Heart left ventricle (tissue), 13 donors: ENCODE results near the gene NSD1.

Experiments used
- POLR2A ChIP-seq, 2 donors: fragments of 450-650 bp; IDR thresholded peaks; one replicate each; pipeline ENCODE4 v1.6.1; 2017; ENCODE audit warnings: antibody characterized with exemption in 2 of 2, mild to moderate bottlenecking in 2 of 2, moderate library complexity in 2 of 2
- TF ChIP-seq, protein P1 (sequence below), 12 donors: fragments of 200-600 bp; sonication (generic) in 4 of 12; IDR thresholded peaks; one replicate each; pipeline versions ENCODE4 v1.5.0 to v1.8.0; 2018 to 2022; ENCODE audit warnings: antibody characterized with exemption in 12 of 12, mild to moderate bottlenecking in 5 of 12
- donor health status: ischemic (EF 13 %, LVEDD 7.1; RV severe dilation, severe dysfunction).
- donor health status: DM: no; HTN: yes; CAD: no.
- donor health status: DM: no; HTN: no; CAD: no.
- donor health status: ischemic (EF 25% LVEDD 6.9; RV normal size, moderate dysfunction).
- donor health status: ischemic (EF 25% LVEDD 5.7; RV mildly dilated, moderate dysfunction).
- donor health status: ischemic (EF 35%, LVEDD 5.7; RV mildly dilated, moderate dysfunction).
- donor health status: nonischemic (EF 11% LVEDD 7.7; RV severe dilation, severe dysfunction).
- donor health status: DM: yes; HTN: yes; CAD: no.
- donor health status: PGD.
- donor health status: ischemic (EF 29% LVEDD 5.4; RV normal size, mild dysfunction).
- donor health status: nonischemic (EF 23%, LVEDD 6.1; RV moderate dilation, normal function).

DNA sequence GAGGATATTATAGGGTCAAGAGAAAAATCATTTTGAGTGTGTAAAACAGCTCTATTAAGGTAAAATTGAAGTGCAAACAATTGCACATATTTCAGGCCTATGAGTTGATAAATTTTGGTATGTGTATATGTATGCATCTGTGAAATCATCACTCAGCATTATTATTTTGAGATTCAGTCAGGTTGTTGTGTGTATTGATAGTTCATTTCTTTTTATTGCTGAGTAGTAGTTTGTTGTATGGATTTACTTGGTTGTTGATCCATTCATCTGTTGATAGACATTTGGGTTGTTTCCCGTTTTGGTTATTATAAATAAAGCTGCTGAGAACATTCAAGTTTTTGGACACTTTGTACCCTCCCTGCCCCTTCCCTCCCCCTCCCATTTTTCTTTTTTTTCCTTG is 119.7 kb downstream of the NSD1 start:
- TF ChIP-seq, protein P1, sequence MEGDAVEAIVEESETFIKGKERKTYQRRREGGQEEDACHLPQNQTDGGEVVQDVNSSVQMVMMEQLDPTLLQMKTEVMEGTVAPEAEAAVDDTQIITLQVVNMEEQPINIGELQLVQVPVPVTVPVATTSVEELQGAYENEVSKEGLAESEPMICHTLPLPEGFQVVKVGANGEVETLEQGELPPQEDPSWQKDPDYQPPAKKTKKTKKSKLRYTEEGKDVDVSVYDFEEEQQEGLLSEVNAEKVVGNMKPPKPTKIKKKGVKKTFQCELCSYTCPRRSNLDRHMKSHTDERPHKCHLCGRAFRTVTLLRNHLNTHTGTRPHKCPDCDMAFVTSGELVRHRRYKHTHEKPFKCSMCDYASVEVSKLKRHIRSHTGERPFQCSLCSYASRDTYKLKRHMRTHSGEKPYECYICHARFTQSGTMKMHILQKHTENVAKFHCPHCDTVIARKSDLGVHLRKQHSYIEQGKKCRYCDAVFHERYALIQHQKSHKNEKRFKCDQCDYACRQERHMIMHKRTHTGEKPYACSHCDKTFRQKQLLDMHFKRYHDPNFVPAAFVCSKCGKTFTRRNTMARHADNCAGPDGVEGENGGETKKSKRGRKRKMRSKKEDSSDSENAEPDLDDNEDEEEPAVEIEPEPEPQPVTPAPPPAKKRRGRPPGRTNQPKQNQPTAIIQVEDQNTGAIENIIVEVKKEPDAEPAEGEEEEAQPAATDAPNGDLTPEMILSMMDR (IDR thresholded peaks at IDR 0.05): no peak
- no peak for TF ChIP-seq POLR2A (IDR thresholded peaks at IDR 0.05)
